SHP77 (cell line): ENCODE results near the gene THAP5.
A peak's percentile ranks its signal among the peaks of the same experiment; 100 is the strongest.

Experiments
- DNase-seq, 2 experiments: peaks; one replicate each; lab custom pipeline; 2025; lab: John Stamatoyannopoulos, UW

THAP5 gene

DNA sequence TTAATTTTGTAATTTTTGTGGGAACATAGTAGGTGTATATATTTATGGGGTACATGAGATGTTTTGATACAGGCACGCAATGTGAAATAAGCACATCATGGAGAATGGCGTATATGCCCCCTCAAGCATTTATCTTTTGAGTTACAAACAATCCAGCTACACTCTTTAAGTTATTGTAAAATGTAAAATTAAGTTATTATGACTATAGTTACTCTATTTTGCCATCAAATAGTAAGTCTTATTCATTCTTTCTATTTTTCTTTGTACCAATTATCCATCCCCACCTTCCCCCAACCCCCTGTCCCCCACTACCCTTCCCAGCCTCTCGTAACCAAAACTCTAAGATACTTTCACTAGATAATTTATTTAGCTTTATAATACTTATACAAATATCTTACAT is 35.8 kb downstream of the THAP5 start:
- DNase-seq: no peak

DNA sequence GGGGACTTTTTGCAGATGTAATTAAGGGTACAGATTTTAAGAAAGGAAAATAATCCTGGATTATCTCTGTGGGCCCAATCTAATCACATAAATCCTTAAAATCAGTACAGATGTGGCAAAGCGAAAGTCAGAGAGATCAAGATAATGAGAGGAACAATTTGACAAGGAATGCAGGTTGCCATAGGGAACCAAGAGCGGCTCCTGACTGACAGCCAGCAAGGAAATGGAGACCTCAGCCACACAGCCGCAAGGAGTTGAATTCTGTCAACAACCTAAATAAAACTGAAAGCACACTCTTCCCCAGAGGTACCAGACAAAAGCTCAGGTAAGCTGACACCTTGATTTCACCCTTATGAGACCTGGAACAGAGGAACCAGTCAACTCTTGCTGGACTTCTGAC is 40.2 kb downstream of the THAP5 start:
- no peak for DNase-seq

DNA sequence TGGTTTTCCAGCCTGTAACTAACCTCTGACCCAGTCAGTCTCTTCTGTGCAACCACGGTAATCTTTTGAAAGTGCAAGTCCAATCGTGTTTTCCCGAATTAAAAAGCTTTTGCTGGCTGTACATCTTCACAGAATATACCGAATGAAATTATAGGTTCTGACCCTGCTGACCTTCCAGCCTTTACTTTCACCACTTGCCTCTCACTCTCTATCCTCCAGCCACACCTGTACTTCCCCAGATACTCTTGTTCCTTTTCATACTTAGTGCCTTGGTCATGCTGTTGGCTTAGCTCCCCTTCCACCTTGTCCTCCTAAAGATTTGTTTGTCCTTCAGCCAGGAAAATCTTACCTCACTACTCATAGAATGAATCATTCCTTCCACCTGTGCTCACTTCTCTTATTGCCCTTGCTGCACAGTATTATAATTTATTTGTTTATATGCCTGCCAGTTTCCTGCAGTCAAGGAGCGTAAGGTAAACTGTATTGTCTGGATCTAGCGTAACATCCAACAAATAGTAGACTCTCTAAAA is 41.3 kb downstream of the THAP5 start:
- DNase-seq: no peak

DNA sequence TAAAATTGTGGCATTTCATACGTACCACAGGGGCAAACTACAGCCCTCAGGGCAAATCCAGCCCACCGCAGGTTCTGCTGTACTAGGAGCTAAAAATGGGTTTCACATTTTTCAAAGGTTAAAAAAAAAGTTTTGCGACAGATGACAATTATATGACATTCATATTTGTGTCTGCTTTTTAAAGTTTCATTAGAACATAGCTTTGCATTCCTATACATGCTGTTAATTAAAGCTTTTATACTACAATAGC is 42.8 kb downstream of the THAP5 start:
- DNase-seq: no peak

DNA sequence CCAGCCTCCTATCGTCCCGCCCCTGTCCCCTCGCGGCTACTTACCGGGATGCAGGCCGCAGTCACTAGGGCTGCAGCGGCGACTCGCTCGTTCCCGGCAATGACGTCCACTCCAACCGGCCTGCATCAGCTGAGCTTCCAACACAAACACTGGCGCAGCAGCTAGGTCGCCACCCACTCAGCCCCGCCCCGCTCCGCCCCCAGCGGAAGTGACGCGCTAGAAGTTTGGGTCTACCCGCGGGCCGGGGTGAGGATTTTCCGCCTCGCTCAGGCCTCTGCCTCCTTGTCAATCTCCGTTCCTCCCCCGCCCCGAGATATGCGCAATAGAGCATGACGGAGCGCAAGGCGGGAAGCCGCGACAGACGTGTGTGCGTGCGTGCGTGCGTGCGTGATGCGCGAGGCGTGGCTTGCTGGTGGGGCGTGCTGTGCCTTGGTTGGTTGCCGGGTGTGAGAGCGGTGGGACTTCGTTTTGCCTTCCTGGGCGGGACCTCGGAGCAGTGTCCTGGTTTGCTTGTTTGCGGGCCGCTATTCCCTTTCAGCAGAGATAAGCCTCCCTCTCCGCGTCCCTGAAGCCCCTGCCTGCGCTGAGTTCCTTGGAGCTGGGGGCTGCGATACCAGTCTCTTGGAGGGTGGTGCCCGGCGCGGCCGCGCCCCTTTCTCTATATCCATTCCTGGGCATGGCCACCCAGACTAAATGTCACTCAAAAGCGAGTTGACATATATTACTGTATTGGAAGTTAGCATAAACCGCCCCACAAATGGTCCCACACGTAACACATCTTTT is 43.3 kb downstream of the THAP5 start, which contains the start of gene PNPLA8:
Gene PNPLA8, minus strand, starts transcription at position 151 of the 783 bp plus-strand sequence. CDS start 10,644 bp downstream, outside the sequence.
- DNase-seq: peak; percentile 97

DNA sequence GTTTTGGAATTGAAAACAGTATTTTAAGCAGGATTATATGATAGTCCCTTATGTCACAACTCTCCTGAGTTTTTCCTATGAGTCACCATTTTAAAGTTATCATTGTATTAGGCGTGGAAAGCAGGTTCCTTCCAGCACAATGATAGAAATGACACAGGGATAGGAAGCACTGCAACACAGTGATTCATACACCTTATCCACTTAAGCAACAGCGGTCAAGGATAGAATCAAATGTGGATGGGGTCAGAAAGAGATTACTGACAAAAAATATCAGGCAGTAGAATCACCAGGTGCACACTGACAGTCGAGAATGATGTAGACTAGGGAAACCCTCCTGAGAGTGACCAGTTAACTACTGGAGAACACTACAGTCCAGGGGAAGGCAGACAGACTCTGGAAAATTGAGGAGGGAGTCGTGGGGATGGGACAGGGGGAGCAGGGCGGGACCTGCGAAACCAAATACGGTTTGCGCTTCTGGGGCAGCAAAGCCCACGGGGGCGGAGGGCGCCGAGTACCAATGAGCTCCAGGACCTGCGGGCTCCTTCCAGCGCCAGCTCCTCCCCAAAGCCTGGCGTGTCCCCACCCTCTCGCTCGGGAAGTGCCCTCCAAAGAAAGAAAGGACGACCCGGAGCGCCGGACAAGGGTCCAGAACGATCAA is 44.0 kb downstream of the THAP5 start:
- peak in 1 of 2 experiments; percentile 44 for DNase-seq

DNA sequence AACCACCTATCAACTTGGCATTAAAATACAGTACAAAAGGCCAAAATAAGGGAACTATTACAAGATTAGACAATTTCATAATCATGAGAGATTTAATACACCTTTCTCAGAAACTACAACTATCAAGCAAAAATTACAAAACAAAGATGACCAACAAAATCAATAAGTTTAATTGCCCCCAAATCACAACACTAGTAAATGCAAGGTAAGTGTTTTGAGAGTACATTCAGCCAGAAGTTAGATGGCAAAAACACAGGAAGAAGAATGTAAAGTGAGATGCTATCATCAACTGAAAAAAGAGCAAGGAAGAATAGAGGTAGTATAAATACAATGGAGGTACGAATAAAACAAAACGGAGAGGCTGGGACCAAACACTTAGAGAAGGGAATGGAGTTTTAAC is 46.7 kb downstream of the THAP5 start:
- no peak for DNase-seq

DNA sequence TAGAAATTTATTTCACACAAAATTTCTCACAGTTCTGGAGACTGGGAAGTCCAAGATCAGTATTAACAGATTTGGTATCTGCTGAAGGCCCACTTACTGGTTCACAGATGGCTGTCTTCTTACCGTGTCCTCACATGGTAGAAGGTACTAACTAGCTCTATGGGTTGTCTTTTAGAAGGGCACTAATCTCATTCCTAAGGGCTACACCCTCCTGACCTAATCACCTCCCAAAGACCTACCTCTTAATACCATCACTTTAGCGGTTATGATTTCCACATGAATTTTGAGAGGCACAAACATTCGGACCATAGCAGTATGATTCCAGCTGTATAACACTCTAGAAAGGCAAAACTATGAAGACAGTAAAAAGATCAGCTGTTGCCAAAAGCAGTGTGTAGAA is 51.6 kb downstream of the THAP5 start:
- DNase-seq: no peak

DNA sequence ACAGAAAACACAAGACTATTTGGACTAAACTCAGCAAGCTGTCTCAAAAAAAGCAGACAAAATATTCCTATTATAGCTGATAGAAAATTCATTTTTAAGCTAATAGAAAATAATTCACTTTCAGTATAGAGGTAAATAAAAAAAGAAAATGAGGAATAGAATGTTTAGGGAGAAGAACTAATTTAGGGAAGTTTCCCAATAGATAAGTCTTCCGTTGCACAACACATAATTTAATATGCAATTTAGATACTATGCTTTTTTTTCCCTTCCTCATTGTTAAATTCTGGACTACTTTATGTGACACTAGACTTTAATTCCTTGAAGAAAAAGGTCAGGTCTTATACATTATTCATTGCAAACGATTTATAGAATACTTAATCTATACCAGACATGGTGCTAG is 53.9 kb downstream of the THAP5 start:
- DNase-seq: no peak

DNA sequence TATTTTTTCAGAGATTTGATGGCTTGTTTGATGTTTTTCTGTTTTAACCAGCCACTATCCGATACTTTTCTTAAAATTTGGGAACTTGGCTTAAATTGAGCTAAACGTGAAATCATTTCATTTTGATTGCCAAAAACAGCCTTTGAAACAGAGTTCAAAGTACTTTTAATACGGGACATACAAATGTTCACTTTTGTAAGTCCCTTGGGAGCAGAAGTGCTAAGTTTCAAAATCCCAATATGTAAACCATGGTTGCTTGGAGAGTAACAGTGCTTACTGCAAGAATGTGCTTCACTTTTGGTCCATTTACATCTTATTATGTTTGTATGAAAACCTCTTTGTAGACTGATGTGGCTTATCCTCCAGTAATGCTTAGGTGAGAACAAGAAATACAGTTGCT is 54.5 kb downstream of the THAP5 start:
- no peak for DNase-seq
